GM12878 (cell line): ENCODE results near the gene CPHXL2. TPM values are rescaled to one million over a fixed set of nuclear protein-coding genes. Genes with fewer than 3 reads are reported as not detected.

ENCODE experiments used
- ATF7 ChIP-seq: fragments of 450-650 bp; IDR thresholded peaks from 2 replicates; pipeline ENCODE4 v1.6.1; 2016; ENCODE audit warnings: low read depth, mild to moderate bottlenecking
- BCL11A ChIP-seq: IDR thresholded peaks from 2 replicates; pipeline ENCODE4 v1.6.1; 2011; ENCODE audit warnings: low read depth, low read length
- CEBPB ChIP-seq, 2 experiments: fragments of 150-350 bp in 1 of 2; IDR thresholded peaks; 2 replicates each; pipeline ENCODE4 v1.6.1; 2012 to 2014; ENCODE audit warnings: low read depth in 2 of 2, low read length in 2 of 2, borderline replicate concordance in 1 of 2, inconsistent platforms in 1 of 2
- CHD1 ChIP-seq: IDR thresholded peaks from 2 replicates; pipeline ENCODE4 v1.6.1; 2012; ENCODE audit warnings: low read depth, low read length, improper control_type of control experiment
- FOS ChIP-seq: IDR thresholded peaks from 3 replicates; pipeline ENCODE4 v1.6.1; 2011; ENCODE audit warnings: borderline replicate concordance; ENCODE audit not compliant: insufficient read length; ENCODE audit errors: extremely low read depth
- HDAC2 ChIP-seq: fragments of 200-600 bp; sonication (generic); IDR thresholded peaks from 2 replicates; pipeline ENCODE4 v1.6.1; 2017
- JUND ChIP-seq: IDR thresholded peaks from 2 replicates; pipeline ENCODE4 v1.6.1; 2012; ENCODE audit warnings: low read depth, mild to moderate bottlenecking, low read length, improper control_type of control experiment, moderate library complexity
- LARP7 ChIP-seq: fragments of 450-650 bp; IDR thresholded peaks from 2 replicates; pipeline ENCODE4 v1.6.1; 2017; ENCODE audit warnings: mild to moderate bottlenecking
- MTA2 ChIP-seq: fragments of 450-650 bp; IDR thresholded peaks from 2 replicates; pipeline ENCODE4 v1.6.1; 2016; ENCODE audit warnings: low read depth, mild to moderate bottlenecking, moderate library complexity
- NR2C1 ChIP-seq: fragments of 450-650 bp; IDR thresholded peaks from 2 replicates; pipeline ENCODE4 v1.6.1; 2017; ENCODE audit warnings: antibody characterized with exemption, mild to moderate bottlenecking, moderate library complexity
- NR2C2 ChIP-seq: IDR thresholded peaks from 2 replicates; pipeline ENCODE4 v1.6.1; 2011; ENCODE audit warnings: borderline replicate concordance, low read depth; ENCODE audit not compliant: control insufficient read depth, insufficient read length
- POLR2AphosphoS5 ChIP-seq: IDR thresholded peaks from 2 replicates; pipeline ENCODE4 v1.6.1; 2011; ENCODE audit warnings: mild to moderate bottlenecking, low read length, inconsistent platforms
- RBBP5 ChIP-seq: fragments of 200-600 bp; sonication (generic); conservative IDR thresholded peaks from 2 replicates; pipeline ENCODE4 v1.6.1; 2016
- RCOR1 ChIP-seq: conservative IDR thresholded peaks from 2 replicates; pipeline ENCODE4 v1.6.1; 2012; ENCODE audit warnings: low read depth, low read length, improper control_type of control experiment
- SIX5 ChIP-seq: IDR thresholded peaks from 2 replicates; pipeline ENCODE4 v1.6.1; 2011; ENCODE audit warnings: mild to moderate bottlenecking, low read depth, low read length, moderate library complexity; ENCODE audit not compliant: severe bottlenecking
- SREBF2 ChIP-seq: IDR thresholded peaks from 2 replicates; pipeline ENCODE4 v1.6.1; 2012; ENCODE audit warnings: mild to moderate bottlenecking, low read length
- STAT1 ChIP-seq: fragments of 450-650 bp; conservative IDR thresholded peaks from 2 replicates; pipeline ENCODE4 v1.6.1; 2014; ENCODE audit warnings: antibody characterized with exemption, mild to moderate bottlenecking
- SUZ12 ChIP-seq: fragments of 200-600 bp; sonication (generic); IDR thresholded peaks from one replicate; pipeline ENCODE4 v1.6.1; 2018; ENCODE audit warnings: antibody characterized with exemption, mild to moderate bottlenecking; ENCODE audit not compliant: unreplicated experiment
- TARDBP ChIP-seq: IDR thresholded peaks from 2 replicates; pipeline ENCODE4 v1.6.1; 2016; ENCODE audit warnings: borderline replicate concordance
- YY1 ChIP-seq: IDR thresholded peaks from 2 replicates; pipeline ENCODE4 v1.6.1; 2011; ENCODE audit warnings: low read depth, mild to moderate bottlenecking, low read length
- ZNF274 ChIP-seq: IDR thresholded peaks from one replicate; pipeline ENCODE4 v1.8.0; 2011; ENCODE audit not compliant: insufficient read length, insufficient read depth
- polyA plus RNA-seq, 11 experiments: library from polyadenylated mRNA; depleted of rRNA in 4 of 11; unstranded in 6 of 11; stranded (reverse) in 5 of 11; fragments of >200 nt; fragmentation: Nextera tagmentation in 4 of 11; fragmentation: Illumina TruSeq in 1 of 11; extraction: Ambion mirVana in 4 of 11; extraction: Trizol in 1 of 11; gene quantifications; 1 replicate in 1 of 11; 2 replicates in 10 of 11; pipeline versions ENCODE4 v1.2.1 to v1.2.3, GENCODE V29; 2011 to 2016; ENCODE audit warnings: inconsistent platforms in 2 of 11, missing spikeins in 2 of 11, low read depth in 1 of 11
- total RNA-seq, 4 experiments: library from RNA; depleted of rRNA in 3 of 4; stranded (reverse); fragments of >200 nt in 3 of 4; fragmentation: Illumina TruSeq in 1 of 4; extraction: Trizol in 1 of 4; gene quantifications; 2 replicates each; pipeline versions ENCODE4 v1.2.1 to v1.2.3, GENCODE V29; 2013 to 2021
- TF ChIP-seq, protein P1 (sequence below): fragments of 150-350 bp; IDR thresholded peaks from 2 replicates; pipeline ENCODE4 v1.6.1; 2014; ENCODE audit warnings: mild to moderate bottlenecking, low read depth, low read length
- TF ChIP-seq, protein P2 (sequence below): IDR thresholded peaks from 2 replicates; pipeline ENCODE4 v1.6.1; 2011; ENCODE audit warnings: borderline replicate concordance, low read depth, mild to moderate bottlenecking, moderate library complexity, mixed read lengths, low read length; ENCODE audit not compliant: insufficient read depth; ENCODE audit errors: extremely low read length
- TF ChIP-seq, protein P3 (sequence below): IDR thresholded peaks from 2 replicates; pipeline ENCODE4 v1.6.1; 2012; ENCODE audit warnings: low read length, inconsistent platforms
- TF ChIP-seq, protein P4 (sequence below): fragments of 450-650 bp; IDR thresholded peaks from 2 replicates; pipeline ENCODE4 v1.6.1; 2016; ENCODE audit warnings: mild to moderate bottlenecking

CPHXL2 gene
- total and polyA plus RNA-seq, 10 of the 15 experiments (the other 5 are each of a cell fraction or from before 2014, with no cell fraction given), result not detected

DNA sequence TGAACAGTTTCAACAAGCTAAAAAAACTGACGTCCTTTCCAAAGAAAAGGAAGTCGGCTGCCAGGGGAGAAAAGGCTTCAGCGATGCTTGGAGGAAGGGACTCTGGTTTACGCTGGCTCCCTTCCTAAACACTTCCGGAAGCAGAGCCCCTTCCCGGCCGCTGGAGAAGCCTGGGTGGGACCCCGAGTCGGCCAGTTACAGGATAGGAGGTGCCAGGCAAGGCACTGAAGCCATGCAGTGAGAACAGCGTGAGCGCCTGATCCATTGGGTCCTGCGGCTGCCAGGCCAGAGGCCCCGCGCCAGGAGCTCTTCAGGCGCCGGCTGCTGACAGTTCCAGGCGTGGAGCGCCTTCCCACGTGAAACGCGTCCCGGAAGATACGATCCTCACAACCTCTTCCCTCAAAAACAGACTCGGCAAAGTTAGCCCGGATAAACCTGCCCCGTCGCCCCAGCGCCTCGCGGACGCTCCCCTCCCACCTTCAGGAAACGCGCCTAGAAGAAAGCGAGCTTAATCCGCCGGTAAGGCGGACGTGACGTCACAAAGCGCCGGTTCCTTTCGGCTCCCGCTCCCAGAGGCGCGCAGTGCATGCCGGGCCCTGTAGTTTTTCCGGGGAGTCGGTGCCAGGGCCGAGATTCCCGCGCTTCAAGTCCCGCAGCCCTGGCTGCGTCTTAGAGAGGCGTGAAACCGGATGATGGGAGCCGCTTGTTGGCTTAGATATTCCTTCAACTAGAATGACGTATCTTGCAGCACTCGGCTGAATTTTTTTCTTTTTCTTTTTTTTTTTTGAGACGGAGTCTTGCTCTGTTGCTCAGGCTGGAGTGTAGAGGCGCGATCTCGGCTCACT is 53.8 kb downstream of the CPHXL2 start, which contains the start of gene ADAT1 (continued):
- peak; percentile 94 for TF ChIP-seq POLR2AphosphoS5
- no peak for TF ChIP-seq CEBPB (IDR thresholded peaks at IDR 0.05; ENCODE audit: borderline replicate concordance in 1 of 2, low read depth in 2 of 2, low read length in 2 of 2)
- no peak for TF ChIP-seq ZNF274
- no peak for TF ChIP-seq BCL11A
- TF ChIP-seq TARDBP, result peak; percentile 51; the same call in 1 of the 2 replicates
- TF ChIP-seq, protein P1, sequence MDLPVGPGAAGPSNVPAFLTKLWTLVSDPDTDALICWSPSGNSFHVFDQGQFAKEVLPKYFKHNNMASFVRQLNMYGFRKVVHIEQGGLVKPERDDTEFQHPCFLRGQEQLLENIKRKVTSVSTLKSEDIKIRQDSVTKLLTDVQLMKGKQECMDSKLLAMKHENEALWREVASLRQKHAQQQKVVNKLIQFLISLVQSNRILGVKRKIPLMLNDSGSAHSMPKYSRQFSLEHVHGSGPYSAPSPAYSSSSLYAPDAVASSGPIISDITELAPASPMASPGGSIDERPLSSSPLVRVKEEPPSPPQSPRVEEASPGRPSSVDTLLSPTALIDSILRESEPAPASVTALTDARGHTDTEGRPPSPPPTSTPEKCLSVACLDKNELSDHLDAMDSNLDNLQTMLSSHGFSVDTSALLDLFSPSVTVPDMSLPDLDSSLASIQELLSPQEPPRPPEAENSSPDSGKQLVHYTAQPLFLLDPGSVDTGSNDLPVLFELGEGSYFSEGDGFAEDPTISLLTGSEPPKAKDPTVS, result peak; percentile 18; the same call in 1 of the 2 replicates
- TF ChIP-seq, protein P2, sequence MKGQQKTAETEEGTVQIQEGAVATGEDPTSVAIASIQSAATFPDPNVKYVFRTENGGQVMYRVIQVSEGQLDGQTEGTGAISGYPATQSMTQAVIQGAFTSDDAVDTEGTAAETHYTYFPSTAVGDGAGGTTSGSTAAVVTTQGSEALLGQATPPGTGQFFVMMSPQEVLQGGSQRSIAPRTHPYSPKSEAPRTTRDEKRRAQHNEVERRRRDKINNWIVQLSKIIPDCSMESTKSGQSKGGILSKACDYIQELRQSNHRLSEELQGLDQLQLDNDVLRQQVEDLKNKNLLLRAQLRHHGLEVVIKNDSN, result no peak
- peak; percentile 17; the same call in 1 of the 2 replicates for TF ChIP-seq STAT1
- no peak for TF ChIP-seq JUND
- TF ChIP-seq NR2C1, result peak; percentile 63; the same call in 1 of the 2 replicates
- TF ChIP-seq HDAC2, result no peak
- no peak for TF ChIP-seq SREBF2
- TF ChIP-seq, protein P3, sequence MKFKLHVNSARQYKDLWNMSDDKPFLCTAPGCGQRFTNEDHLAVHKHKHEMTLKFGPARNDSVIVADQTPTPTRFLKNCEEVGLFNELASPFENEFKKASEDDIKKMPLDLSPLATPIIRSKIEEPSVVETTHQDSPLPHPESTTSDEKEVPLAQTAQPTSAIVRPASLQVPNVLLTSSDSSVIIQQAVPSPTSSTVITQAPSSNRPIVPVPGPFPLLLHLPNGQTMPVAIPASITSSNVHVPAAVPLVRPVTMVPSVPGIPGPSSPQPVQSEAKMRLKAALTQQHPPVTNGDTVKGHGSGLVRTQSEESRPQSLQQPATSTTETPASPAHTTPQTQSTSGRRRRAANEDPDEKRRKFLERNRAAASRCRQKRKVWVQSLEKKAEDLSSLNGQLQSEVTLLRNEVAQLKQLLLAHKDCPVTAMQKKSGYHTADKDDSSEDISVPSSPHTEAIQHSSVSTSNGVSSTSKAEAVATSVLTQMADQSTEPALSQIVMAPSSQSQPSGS, result peak; percentile 49; the same call in 1 of the 2 replicates
- TF ChIP-seq CHD1, result no peak
- TF ChIP-seq SIX5, result peak; percentile 88
- TF ChIP-seq, protein P4, sequence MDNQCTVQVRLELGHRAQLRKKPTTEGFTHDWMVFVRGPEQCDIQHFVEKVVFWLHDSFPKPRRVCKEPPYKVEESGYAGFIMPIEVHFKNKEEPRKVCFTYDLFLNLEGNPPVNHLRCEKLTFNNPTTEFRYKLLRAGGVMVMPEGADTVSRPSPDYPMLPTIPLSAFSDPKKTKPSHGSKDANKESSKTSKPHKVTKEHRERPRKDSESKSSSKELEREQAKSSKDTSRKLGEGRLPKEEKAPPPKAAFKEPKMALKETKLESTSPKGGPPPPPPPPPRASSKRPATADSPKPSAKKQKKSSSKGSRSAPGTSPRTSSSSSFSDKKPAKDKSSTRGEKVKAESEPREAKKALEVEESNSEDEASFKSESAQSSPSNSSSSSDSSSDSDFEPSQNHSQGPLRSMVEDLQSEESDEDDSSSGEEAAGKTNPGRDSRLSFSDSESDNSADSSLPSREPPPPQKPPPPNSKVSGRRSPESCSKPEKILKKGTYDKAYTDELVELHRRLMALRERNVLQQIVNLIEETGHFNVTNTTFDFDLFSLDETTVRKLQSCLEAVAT, result peak; percentile 59; the same call in 1 of the 2 replicates
- no peak for TF ChIP-seq RBBP5
- TF ChIP-seq MTA2, result no peak
- TF ChIP-seq LARP7, result no peak
- no peak for TF ChIP-seq NR2C2
- no peak; the same call in 1 of the 2 replicates for TF ChIP-seq RCOR1
- peak; percentile 93 for TF ChIP-seq ATF7
- no peak for TF ChIP-seq FOS
- peak; percentile 47; the same call in 1 of the 2 replicates for TF ChIP-seq YY1
- no peak for TF ChIP-seq SUZ12
